Left lung (tissue), 10 donors: Measurements from ENCODE around the gene BHLHE40. TPM values are rescaled to one million over a fixed set of nuclear protein-coding genes. Genes with fewer than 3 reads are reported as not detected.

Experiments
- ATAC-seq: fragments of 200-7000 bp; cut with Tn5 transposase; one replicate; pipeline ENCODE4 v1.9.1; 2020; ENCODE audit warnings: moderate library complexity
- DNase-seq, 4 donors: peaks; one replicate each; pipeline ENCODE4 v3.0.0-alpha.2; 2013 to 2020
- H3K27ac ChIP-seq, 2 donors: fragments of 200-600 bp; sonication (generic) in 1 of 2; one replicate each; pipeline versions ENCODE4 v1.5.0 to v1.8.0; 2020 to 2021
- H3K27me3 ChIP-seq, 2 donors: fragments of 200-600 bp; sonication (generic) in 1 of 2; one replicate each; pipeline versions ENCODE4 v1.5.0 to v1.8.0; 2020 to 2021
- H3K36me3 ChIP-seq, 2 donors: fragments of 200-600 bp; sonication (generic) in 1 of 2; one replicate each; pipeline versions ENCODE4 v1.5.0 to v1.8.0; 2020 to 2021
- H3K4me1 ChIP-seq, 2 donors: fragments of 200-600 bp; one replicate each; pipeline ENCODE4 v1.8.0; 2021
- H3K4me3 ChIP-seq, 2 donors: fragments of 200-600 bp; sonication (generic) in 1 of 2; one replicate each; pipeline versions ENCODE4 v1.5.0 to v1.8.0; 2020 to 2021; ENCODE audit warnings: mild to moderate bottlenecking in 1 of 2
- H3K9me3 ChIP-seq, 2 donors: fragments of 200-600 bp; sonication (generic) in 1 of 2; one replicate each; pipeline versions ENCODE4 v1.5.0 to v1.8.0; 2020 to 2021
- CTCF ChIP-seq, 2 donors: fragments of 200-600 bp; sonication (generic) in 1 of 2; IDR thresholded peaks; one replicate each; pipeline versions ENCODE4 v1.5.0 to v1.8.0; 2021; ENCODE audit warnings: antibody characterized with exemption in 2 of 2
- intact Hi-C, 2 donors: fragments of 100-400 bp; cut with DNase I; formaldehyde crosslinking; loops; one replicate each; pipeline versions ENCODE4 v1.11.2 to v1.14.2; 2022
- polyA plus RNA-seq, 6 donors: library from polyadenylated mRNA; unstranded; fragments of 120-200 nt; gene quantifications; one replicate each; pipeline ENCODE4 v1.2.1, GENCODE V29; 2013; ENCODE audit not compliant: insufficient read length in 6 of 6
- total RNA-seq, 2 donors: library from RNA; stranded (reverse); fragmentation: NEBNext Ultra II Directional; extraction: Animal tissue kit (Norgen Biotek cat#: 25700); gene quantifications; one replicate each; pipeline ENCODE4 v1.2.1, GENCODE V29; 2021
- donor health status: DM: no; HTN: yes; CAD: no.
- donor health status: DM: no; HTN: no; CAD: no.

BHLHE40 gene
- total and polyA plus RNA-seq, 8 donors = 17.9 to 97.5 (median 27.3) TPM

- Histone ChIP-seq H3K27ac (no peak overlapping the region), H3K4me3 (no peak overlapping the region), H3K4me1 (peaks cover 6 to 67% of the 10 kb centered on the region in 2 donors), H3K36me3 (no peaks in the 10 kb centered on the region), H3K27me3 (no peaks in the 10 kb centered on the region), H3K9me3 (no peaks in the 10 kb centered on the region)
- intact Hi-C loops = no loop called here
- no peak for ATAC-seq
- no peak for DNase-seq
- no peak for TF ChIP-seq CTCF (IDR thresholded peaks at IDR 0.05)
Measured at GRCh38 chr3:5014391-5014790, 35.2 kb downstream of the BHLHE40 start.

- no peak for ATAC-seq
Measured at GRCh38 chr3:5015056-5015455, 35.8 kb downstream of the BHLHE40 start.

GRCh38 chr3:5016211-5017161, 37.2 kb downstream of the BHLHE40 start:
- peak in 1 of 4 donors; percentile 68 for DNase-seq

More at GRCh38 chr3:5015056-5015455, 35.8 kb downstream of the BHLHE40 start:
- Histone ChIP-seq H3K36me3 (no peaks in the 10 kb centered on the region), H3K4me3 (no peak overlapping the region), H3K27me3 (no peaks in the 10 kb centered on the region), H3K4me1 (peaks cover 6 to 74% of the 10 kb centered on the region in 2 donors), H3K27ac (no peak overlapping the region), H3K9me3 (no peaks in the 10 kb centered on the region)
- no peak for TF ChIP-seq CTCF (IDR thresholded peaks at IDR 0.05)
- intact Hi-C loops = no loop called here
- DNase-seq = no peak

DNA sequence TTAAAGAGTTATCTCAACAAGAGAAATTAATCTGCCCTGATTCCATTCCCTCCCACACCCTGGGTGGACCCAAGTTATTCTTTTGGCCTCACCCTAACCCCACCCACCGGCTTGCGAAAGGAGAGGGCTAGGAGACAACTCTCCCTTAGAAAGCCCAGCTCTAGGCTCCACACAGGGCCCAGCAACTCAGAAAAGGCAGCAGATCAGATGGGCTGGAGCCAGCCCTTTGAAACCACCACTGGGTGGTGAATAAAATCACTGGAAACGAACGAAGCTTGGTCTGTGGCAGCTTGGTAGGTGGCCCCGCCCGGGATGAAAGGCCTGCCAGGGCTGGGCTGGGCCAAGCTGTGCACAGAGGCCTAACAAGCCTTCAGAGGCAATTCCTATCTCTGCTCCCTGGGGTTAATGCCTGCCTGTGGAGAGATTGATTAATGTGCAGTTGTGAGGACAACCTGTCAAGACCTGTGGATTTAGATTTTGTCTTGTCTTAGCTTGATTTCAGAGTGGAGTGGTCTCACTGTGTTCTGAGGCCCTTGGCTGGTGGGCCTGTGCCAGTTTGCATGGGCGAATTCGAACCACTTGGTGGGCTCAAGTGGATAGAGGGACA, 38.8 kb downstream of the BHLHE40 start:
- H3K27ac ChIP-seq = peak overlapping the region in 1 of 2 donors; percentile 54
- no peaks in the 10 kb centered on the region for H3K27me3 ChIP-seq
- TF ChIP-seq CTCF (IDR thresholded peaks at IDR 0.05) = no peak
- H3K4me1 ChIP-seq = peaks cover 6 to 48% of the 10 kb centered on the region in 2 donors
- no peak overlapping the region for H3K4me3 ChIP-seq
- ATAC-seq = peak; percentile 63
- no peaks in the 10 kb centered on the region for H3K9me3 ChIP-seq
- intact Hi-C loops = no loop called here
- H3K36me3 ChIP-seq = no peaks in the 10 kb centered on the region
- no peak for DNase-seq

More at GRCh38 chr3:5016211-5017161, 37.2 kb downstream of the BHLHE40 start:
- peaks cover 6 to 64% of the 10 kb centered on the region in 2 donors for H3K4me1 ChIP-seq
- intact Hi-C loops = no loop called here
- no peaks in the 10 kb centered on the region for H3K36me3 ChIP-seq
- no peaks in the 10 kb centered on the region for H3K27me3 ChIP-seq
- ATAC-seq = peak; percentile 82
- H3K27ac ChIP-seq = peak overlapping the region in 1 of 2 donors; percentile 61
- no peak overlapping the region for H3K4me3 ChIP-seq
- no peaks in the 10 kb centered on the region for H3K9me3 ChIP-seq
- TF ChIP-seq CTCF (IDR thresholded peaks at IDR 0.05) = no peak
